ENCODE measurements around the gene C20orf202. TPM values are rescaled to one million over a fixed set of nuclear protein-coding genes. Genes with fewer than 3 reads are reported as not detected.

The C20orf202 gene
- polyA plus RNA-seq, 1 of the 3 experiments (the other 2 are of a cell fraction), result not detected

GRCh38 chr20:1198751-1199150 is 4.5 kb upstream of the C20orf202 start (continued):
- TF ChIP-seq, protein P1, sequence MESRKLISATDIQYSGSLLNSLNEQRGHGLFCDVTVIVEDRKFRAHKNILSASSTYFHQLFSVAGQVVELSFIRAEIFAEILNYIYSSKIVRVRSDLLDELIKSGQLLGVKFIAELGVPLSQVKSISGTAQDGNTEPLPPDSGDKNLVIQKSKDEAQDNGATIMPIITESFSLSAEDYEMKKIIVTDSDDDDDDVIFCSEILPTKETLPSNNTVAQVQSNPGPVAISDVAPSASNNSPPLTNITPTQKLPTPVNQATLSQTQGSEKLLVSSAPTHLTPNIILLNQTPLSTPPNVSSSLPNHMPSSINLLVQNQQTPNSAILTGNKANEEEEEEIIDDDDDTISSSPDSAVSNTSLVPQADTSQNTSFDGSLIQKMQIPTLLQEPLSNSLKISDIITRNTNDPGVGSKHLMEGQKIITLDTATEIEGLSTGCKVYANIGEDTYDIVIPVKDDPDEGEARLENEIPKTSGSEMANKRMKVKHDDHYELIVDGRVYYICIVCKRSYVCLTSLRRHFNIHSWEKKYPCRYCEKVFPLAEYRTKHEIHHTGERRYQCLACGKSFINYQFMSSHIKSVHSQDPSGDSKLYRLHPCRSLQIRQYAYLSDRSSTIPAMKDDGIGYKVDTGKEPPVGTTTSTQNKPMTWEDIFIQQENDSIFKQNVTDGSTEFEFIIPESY (IDR thresholded peaks at IDR 0.05; ENCODE audit: borderline replicate concordance, low read depth), result no peak
- no peak for TF ChIP-seq CHD2 (IDR thresholded peaks at IDR 0.05; ENCODE audit: low read length, partially characterized antibody)
- TF ChIP-seq FOSL2 (IDR thresholded peaks at IDR 0.05; ENCODE audit: borderline replicate concordance, low read depth), result no peak

DNA sequence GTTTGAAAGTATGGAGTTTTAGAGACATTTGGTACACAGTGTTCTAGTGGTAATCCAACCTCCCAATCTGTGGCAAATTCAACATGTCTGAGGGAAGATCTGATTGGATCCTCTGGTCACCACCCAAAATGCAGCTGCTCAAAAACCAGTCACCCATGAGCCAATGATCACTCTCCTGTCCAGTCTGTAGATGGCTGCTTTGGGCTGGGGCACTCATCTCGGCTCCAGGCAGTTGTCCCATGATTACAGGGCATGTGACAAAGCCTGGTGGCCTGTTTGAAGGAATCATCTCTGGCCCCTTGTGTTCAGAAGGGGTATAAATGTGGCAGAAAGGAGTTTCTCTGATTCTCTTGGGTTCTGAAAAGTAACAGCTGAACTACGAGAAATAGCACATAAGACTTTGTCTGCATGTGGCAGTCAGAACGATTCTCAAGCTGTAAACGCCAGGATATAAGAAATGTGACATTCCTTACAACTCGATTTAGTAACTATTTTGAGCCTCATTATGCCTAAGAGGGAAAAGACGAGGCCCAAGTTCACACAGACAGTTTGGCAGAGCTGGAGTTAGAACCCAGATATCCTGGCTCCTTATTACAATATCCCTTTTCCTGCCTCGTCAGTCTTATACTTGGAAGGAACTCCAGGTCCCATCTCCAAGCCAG is 3.9 kb upstream of the C20orf202 start:
- Histone ChIP-seq H3K9ac (no peak overlapping the region), H3K36me3 (replicated peaks in 1 of 2; ENCODE audit: control insufficient read depth in 1 of 2, insufficient read depth in 2 of 2, low read length in 1 of 2) (no peaks in the 10 kb centered on the region), H3K79me2 (ENCODE audit: insufficient read depth) (no peaks in the 10 kb centered on the region), H3K27me3 (ENCODE audit: insufficient read depth) (no peaks in the 10 kb centered on the region; the same call in 1 of the 2 replicates), H4K20me1 (ENCODE audit: insufficient read depth) (no peaks in the 10 kb centered on the region), H3K4me1 (ENCODE audit: control insufficient read depth in 1 of 2, insufficient read depth in 2 of 2, low read depth in 1 of 2, low read length in 1 of 2) (no peaks in the 10 kb centered on the region), H3K4me2 (no peak overlapping the region), H3K4me3 (ENCODE audit: low read depth in 2 of 2, low read length in 1 of 2) (no peak overlapping the region), H3K27ac (ENCODE audit: low read depth in 2 of 2, low read length in 1 of 2) (no peak overlapping the region), H2AFZ (ENCODE audit: low read depth) (0 out of 2 replicates have a peak overlapping the region, but pooled peaks have one; percentile 3), H3K9me3 (no peaks in the 10 kb centered on the region), H3K9me2 (no peaks in the 10 kb centered on the region), H3F3A (replicated peaks; ENCODE audit: insufficient read depth) (no peaks in the 10 kb centered on the region)
- ChIA-PET CTCF (interaction anchor here (1.7 to 2.3 kb wide), 2 partner anchors 13 to 268 kb away, joined by 4 to 14 read pairs; partner anchors contain the start of gene NSFL1C), POLR2A (no interaction called here)
- 24% methylated on average over 6 of the region's 7 CpGs for WGBS (ENCODE audit: low lambda C conversion rate)
- no peak for DNase-seq
- TF ChIP-seq EZH2phosphoT487 (IDR thresholded peaks at IDR 0.05; ENCODE audit: borderline replicate concordance, low read depth) (no peak), FOXJ3 (CRISPR knock-in tag; IDR thresholded peaks at IDR 0.05) (no peak), RXRA (IDR thresholded peaks at IDR 0.05; ENCODE audit: borderline replicate concordance, low read depth) (no peak), EP300 (IDR thresholded peaks at IDR 0.05; ENCODE audit: borderline replicate concordance in 1 of 2, low read depth in 1 of 2, low read length in 1 of 2) (no peak), IRF3 (IDR thresholded peaks at IDR 0.05; ENCODE audit: low read depth, low read length) (no peak)

DNA sequence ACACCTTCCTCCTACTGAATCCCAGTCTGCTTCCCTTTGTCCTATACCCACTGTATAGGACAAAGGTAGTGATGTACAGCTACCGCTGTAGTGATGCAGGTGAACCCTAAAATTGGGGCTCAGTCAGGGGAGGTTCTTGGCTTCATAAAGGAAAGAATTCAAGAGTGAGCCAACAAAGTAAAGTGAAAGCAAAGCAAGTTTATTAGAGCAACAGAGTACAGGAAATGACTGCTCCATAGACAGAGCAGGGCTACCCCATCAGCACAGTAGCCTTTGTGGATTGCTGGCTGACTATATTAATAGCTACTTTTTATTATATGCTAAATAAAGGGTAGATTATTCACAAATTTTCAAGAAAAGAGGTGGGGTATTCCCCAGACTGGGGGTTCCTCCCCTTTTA is 3.3 kb upstream of the C20orf202 start:
- Histone ChIP-seq H3F3A (replicated peaks; ENCODE audit: insufficient read depth) (no peaks in the 10 kb centered on the region), H3K4me2 (no peak overlapping the region), H3K9ac (no peak overlapping the region), H3K27ac (ENCODE audit: low read depth in 2 of 2, low read length in 1 of 2) (no peak overlapping the region), H3K4me1 (ENCODE audit: control insufficient read depth in 1 of 2, insufficient read depth in 2 of 2, low read depth in 1 of 2, low read length in 1 of 2) (no peaks in the 10 kb centered on the region), H3K79me2 (ENCODE audit: insufficient read depth) (no peaks in the 10 kb centered on the region), H3K36me3 (replicated peaks in 1 of 2; ENCODE audit: control insufficient read depth in 1 of 2, insufficient read depth in 2 of 2, low read length in 1 of 2) (no peaks in the 10 kb centered on the region), H4K20me1 (ENCODE audit: insufficient read depth) (no peaks in the 10 kb centered on the region), H3K9me2 (no peaks in the 10 kb centered on the region), H3K4me3 (ENCODE audit: low read depth in 2 of 2, low read length in 1 of 2) (no peak overlapping the region), H2AFZ (ENCODE audit: low read depth) (0 out of 2 replicates have a peak overlapping the region, but pooled peaks have one; percentile 3), H3K27me3 (ENCODE audit: insufficient read depth) (no peaks in the 10 kb centered on the region; the same call in 1 of the 2 replicates), H3K9me3 (no peaks in the 10 kb centered on the region)
- ChIA-PET POLR2A (no interaction called here), CTCF (interaction anchor here (1.7 to 2.3 kb wide), 2 partner anchors 12 to 267 kb away, joined by 4 to 14 read pairs; partner anchors contain the start of gene NSFL1C)
- WGBS (ENCODE audit: low lambda C conversion rate), result 93% methylated on average over 1 of the region's 1 CpG
- DNase-seq, result no peak
- TF ChIP-seq MEF2A (IDR thresholded peaks at IDR 0.05; ENCODE audit: borderline replicate concordance, low read depth), result no peak
- no peak for TF ChIP-seq TCF12 (IDR thresholded peaks at IDR 0.05)
- TF ChIP-seq, protein P2, sequence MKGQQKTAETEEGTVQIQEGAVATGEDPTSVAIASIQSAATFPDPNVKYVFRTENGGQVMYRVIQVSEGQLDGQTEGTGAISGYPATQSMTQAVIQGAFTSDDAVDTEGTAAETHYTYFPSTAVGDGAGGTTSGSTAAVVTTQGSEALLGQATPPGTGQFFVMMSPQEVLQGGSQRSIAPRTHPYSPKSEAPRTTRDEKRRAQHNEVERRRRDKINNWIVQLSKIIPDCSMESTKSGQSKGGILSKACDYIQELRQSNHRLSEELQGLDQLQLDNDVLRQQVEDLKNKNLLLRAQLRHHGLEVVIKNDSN (IDR thresholded peaks at IDR 0.05; ENCODE audit: borderline replicate concordance, low read depth), result no peak
- TF ChIP-seq, protein P3, sequence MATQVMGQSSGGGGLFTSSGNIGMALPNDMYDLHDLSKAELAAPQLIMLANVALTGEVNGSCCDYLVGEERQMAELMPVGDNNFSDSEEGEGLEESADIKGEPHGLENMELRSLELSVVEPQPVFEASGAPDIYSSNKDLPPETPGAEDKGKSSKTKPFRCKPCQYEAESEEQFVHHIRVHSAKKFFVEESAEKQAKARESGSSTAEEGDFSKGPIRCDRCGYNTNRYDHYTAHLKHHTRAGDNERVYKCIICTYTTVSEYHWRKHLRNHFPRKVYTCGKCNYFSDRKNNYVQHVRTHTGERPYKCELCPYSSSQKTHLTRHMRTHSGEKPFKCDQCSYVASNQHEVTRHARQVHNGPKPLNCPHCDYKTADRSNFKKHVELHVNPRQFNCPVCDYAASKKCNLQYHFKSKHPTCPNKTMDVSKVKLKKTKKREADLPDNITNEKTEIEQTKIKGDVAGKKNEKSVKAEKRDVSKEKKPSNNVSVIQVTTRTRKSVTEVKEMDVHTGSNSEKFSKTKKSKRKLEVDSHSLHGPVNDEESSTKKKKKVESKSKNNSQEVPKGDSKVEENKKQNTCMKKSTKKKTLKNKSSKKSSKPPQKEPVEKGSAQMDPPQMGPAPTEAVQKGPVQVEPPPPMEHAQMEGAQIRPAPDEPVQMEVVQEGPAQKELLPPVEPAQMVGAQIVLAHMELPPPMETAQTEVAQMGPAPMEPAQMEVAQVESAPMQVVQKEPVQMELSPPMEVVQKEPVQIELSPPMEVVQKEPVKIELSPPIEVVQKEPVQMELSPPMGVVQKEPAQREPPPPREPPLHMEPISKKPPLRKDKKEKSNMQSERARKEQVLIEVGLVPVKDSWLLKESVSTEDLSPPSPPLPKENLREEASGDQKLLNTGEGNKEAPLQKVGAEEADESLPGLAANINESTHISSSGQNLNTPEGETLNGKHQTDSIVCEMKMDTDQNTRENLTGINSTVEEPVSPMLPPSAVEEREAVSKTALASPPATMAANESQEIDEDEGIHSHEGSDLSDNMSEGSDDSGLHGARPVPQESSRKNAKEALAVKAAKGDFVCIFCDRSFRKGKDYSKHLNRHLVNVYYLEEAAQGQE (IDR thresholded peaks at IDR 0.05; ENCODE audit: low read depth, low read length), result no peak
- TF ChIP-seq TEAD4 (IDR thresholded peaks at IDR 0.05; ENCODE audit: borderline replicate concordance, insufficient read depth), result no peak
- TF ChIP-seq RAD21 (IDR thresholded peaks at IDR 0.05; ENCODE audit: low read length), result no peak
- TF ChIP-seq, protein P4, sequence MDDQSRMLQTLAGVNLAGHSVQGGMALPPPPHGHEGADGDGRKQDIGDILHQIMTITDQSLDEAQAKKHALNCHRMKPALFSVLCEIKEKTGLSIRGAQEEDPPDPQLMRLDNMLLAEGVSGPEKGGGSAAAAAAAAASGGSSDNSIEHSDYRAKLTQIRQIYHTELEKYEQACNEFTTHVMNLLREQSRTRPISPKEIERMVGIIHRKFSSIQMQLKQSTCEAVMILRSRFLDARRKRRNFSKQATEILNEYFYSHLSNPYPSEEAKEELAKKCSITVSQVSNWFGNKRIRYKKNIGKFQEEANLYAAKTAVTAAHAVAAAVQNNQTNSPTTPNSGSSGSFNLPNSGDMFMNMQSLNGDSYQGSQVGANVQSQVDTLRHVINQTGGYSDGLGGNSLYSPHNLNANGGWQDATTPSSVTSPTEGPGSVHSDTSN (IDR thresholded peaks at IDR 0.05), result no peak
- TF ChIP-seq SIN3A (IDR thresholded peaks at IDR 0.05; ENCODE audit: borderline replicate concordance, low read depth, low read length), result no peak

All from SK-N-SH (cell line).